HG02571 (cell line): ENCODE measurements around the gene TNS3.

Source experiments
- ATAC-seq: cut with Tn5 transposase; IDR thresholded peaks from one replicate; pipeline ENCODE4 v1.9.1; 2021; ENCODE audit warnings: mild to moderate bottlenecking, moderate library complexity; ENCODE audit not compliant: unreplicated experiment

TNS3 gene

GRCh38 chr7:47356261-47356660 is 225.7 kb downstream of the TNS3 start:
- no peak for ATAC-seq

- ATAC-seq = no peak
Observed at GRCh38 chr7:47355684-47356083, 226.2 kb downstream of the TNS3 start.

GRCh38 chr7:47354831-47355541 is 226.9 kb downstream of the TNS3 start:
- ATAC-seq = no peak

- ATAC-seq = no peak
Observed at GRCh38 chr7:47354071-47354470, 227.8 kb downstream of the TNS3 start.

GRCh38 chr7:47352394-47352968 is 229.4 kb downstream of the TNS3 start:
- ATAC-seq = no peak

- ATAC-seq = no peak
Observed at GRCh38 chr7:47351233-47352154, 230.4 kb downstream of the TNS3 start.

GRCh38 chr7:47350425-47350824 is 231.5 kb downstream of the TNS3 start:
- no peak for ATAC-seq

GRCh38 chr7:47349401-47349800 is 232.5 kb downstream of the TNS3 start:
- no peak for ATAC-seq

- ATAC-seq = no peak
Observed at GRCh38 chr7:47347816-47348385, 234.0 kb downstream of the TNS3 start.

- no peak for ATAC-seq
Observed at GRCh38 chr7:47347346-47347745, 234.6 kb downstream of the TNS3 start.

- no peak for ATAC-seq
Observed at GRCh38 chr7:47346377-47346914, 235.5 kb downstream of the TNS3 start.

- no peak for ATAC-seq
Observed at GRCh38 chr7:47345857-47346298, 236.0 kb downstream of the TNS3 start.

GRCh38 chr7:47344171-47344955 is 237.5 kb downstream of the TNS3 start:
- no peak for ATAC-seq

- ATAC-seq = no peak
Observed at GRCh38 chr7:47343061-47343455, 238.9 kb downstream of the TNS3 start.

GRCh38 chr7:47342296-47343060 is 239.4 kb downstream of the TNS3 start:
- no peak for ATAC-seq

GRCh38 chr7:47340517-47340916 is 241.4 kb downstream of the TNS3 start:
- ATAC-seq = no peak

- no peak for ATAC-seq
Observed at GRCh38 chr7:47338026-47338425, 243.9 kb downstream of the TNS3 start.

- ATAC-seq = no peak
Observed at GRCh38 chr7:47337531-47337930, 244.4 kb downstream of the TNS3 start.
